HEK293T (cell line): ENCODE data around the gene DROSHA.

Experiments
- ARNT ChIP-seq: fragments of 450-650 bp; IDR thresholded peaks from 2 replicates; pipeline ENCODE4 v1.6.1; 2017; ENCODE audit warnings: mild to moderate bottlenecking
- BHLHE40 ChIP-seq: fragments of 450-650 bp; IDR thresholded peaks from 2 replicates; pipeline ENCODE4 v1.6.1; 2016; ENCODE audit warnings: mild to moderate bottlenecking, moderate library complexity, borderline replicate concordance
- CTBP1 ChIP-seq: fragments of 450-650 bp; IDR thresholded peaks from 2 replicates; pipeline ENCODE4 v1.6.1; 2016; ENCODE audit warnings: borderline replicate concordance
- ELF4 ChIP-seq: fragments of 450-650 bp; IDR thresholded peaks from 2 replicates; pipeline ENCODE4 v1.6.1; 2017; ENCODE audit warnings: antibody characterized with exemption
- FOXA1 ChIP-seq: fragments of 450-650 bp; IDR thresholded peaks from 2 replicates; pipeline ENCODE4 v1.6.1; 2016; ENCODE audit warnings: mild to moderate bottlenecking
- FOXK2 ChIP-seq: fragments of 450-650 bp; IDR thresholded peaks from 2 replicates; pipeline ENCODE4 v1.6.1; 2016; ENCODE audit warnings: mild to moderate bottlenecking
- FOXM1 ChIP-seq: fragments of 450-650 bp; IDR thresholded peaks from 2 replicates; pipeline ENCODE4 v1.6.1; 2017; ENCODE audit warnings: mild to moderate bottlenecking, borderline replicate concordance
- LEF1 ChIP-seq: fragments of 450-650 bp; IDR thresholded peaks from 2 replicates; pipeline ENCODE4 v1.6.1; 2017; ENCODE audit warnings: mild to moderate bottlenecking, borderline replicate concordance
- NFRKB ChIP-seq: fragments of 450-650 bp; IDR thresholded peaks from 2 replicates; pipeline ENCODE4 v1.6.1; 2016; ENCODE audit warnings: mild to moderate bottlenecking, moderate library complexity
- SP1 ChIP-seq: fragments of 450-650 bp; IDR thresholded peaks from 2 replicates; pipeline ENCODE4 v1.6.1; 2017
- SUZ12 ChIP-seq: fragments of 450-650 bp; IDR thresholded peaks from 2 replicates; pipeline ENCODE4 v1.6.1; 2016; ENCODE audit warnings: mild to moderate bottlenecking
- TF ChIP-seq, protein P1 (sequence below): fragments of 450-650 bp; IDR thresholded peaks from 2 replicates; pipeline ENCODE4 v1.6.1; 2016

DNA sequence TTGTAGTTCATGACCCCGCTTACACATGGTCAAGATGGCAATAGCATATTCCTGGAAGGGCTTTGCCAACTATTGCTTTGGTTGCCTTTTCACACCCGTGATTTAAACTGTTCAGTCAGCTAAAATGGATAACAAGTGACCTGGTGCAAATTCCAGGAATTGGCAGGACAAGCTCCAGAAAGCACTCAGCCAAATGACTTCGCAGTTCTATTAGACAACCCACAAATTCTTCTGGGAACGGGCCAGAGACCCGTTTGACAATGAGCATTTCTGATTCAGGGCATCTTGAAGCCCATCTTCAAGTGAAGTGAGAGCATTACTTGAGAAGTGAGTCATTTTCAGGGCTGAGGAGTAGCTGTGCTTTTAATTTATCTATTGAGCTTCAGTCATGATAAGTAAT lies 165.0 kb downstream of the DROSHA start:
- TF ChIP-seq FOXK2 (no peak), SUZ12 (no peak), SP1 (no peak), FOXM1 (no peak), NFRKB (no peak), BHLHE40 (no peak), LEF1 (no peak), FOXA1 (no peak), CTBP1 (no peak), ELF4 (no peak), ARNT (no peak)
- TF ChIP-seq, protein P1, sequence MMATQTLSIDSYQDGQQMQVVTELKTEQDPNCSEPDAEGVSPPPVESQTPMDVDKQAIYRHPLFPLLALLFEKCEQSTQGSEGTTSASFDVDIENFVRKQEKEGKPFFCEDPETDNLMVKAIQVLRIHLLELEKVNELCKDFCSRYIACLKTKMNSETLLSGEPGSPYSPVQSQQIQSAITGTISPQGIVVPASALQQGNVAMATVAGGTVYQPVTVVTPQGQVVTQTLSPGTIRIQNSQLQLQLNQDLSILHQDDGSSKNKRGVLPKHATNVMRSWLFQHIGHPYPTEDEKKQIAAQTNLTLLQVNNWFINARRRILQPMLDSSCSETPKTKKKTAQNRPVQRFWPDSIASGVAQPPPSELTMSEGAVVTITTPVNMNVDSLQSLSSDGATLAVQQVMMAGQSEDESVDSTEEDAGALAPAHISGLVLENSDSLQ, result no peak
